GM23338 (cell line): ENCODE results near the gene MYOZ3.

Experiments used
- EZH2phosphoT487 ChIP-seq: fragments of 200-600 bp; sonication (generic); IDR thresholded peaks from one replicate; pipeline ENCODE4 v1.8.1; 2018; ENCODE audit warnings: antibody characterized with exemption; ENCODE audit not compliant: unreplicated experiment
- TF ChIP-seq, protein P1 (sequence below), 2 experiments: fragments of 200-600 bp in 1 of 2; sonication (generic) in 1 of 2; conservative IDR thresholded peaks; 2 replicates each; pipeline versions ENCODE4 v1.5.1 to v1.6.1; 2016 to 2017; ENCODE audit warnings: antibody characterized with exemption in 2 of 2, low read depth in 2 of 2, mild to moderate bottlenecking in 2 of 2, moderate library complexity in 1 of 2
- TF ChIP-seq, protein P2 (sequence below): IDR thresholded peaks from one replicate; pipeline ENCODE4 v1.6.1; 2018; ENCODE audit warnings: antibody characterized with exemption; ENCODE audit not compliant: unreplicated experiment

DNA sequence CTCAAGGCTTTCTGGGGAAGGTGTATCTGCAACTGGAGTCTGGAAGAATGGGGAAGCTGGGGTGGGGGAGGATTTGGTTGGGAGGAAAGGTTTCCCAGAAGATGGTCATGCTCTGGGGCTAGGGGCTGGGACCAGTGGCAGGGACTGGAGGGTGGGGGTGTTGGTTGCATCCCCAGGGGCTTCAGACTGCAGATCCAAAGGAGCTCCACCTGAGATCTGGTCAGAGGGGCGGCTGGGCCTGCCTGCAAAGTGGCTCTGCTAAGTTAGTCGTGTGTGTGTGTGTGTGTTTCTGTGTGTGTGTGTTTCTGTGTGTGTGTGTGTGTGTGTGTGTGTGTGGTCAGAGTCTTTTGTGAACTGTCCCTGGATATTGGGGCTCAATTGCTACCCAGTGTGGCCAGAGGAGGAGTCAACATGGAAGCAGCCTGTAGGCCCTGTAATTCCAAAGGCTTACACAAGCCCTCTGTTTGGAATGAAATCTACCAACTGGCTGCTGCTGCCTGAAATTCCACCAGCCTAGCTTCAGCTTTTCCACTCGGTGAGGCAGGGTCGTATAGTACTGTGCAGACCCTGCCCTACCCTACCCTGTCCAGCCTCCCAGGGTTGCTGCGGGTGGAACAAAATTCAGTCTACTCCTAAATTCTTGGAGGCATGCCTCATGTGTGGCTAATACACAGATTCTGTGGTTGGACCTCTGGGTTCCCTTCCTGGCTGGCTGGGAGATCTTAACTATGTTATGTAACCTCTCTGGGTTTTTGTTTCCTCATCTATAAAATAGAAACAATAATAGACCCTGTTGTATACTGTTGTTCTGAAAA, 33.1 kb upstream of the MYOZ3 start:
- TF ChIP-seq, protein P1, sequence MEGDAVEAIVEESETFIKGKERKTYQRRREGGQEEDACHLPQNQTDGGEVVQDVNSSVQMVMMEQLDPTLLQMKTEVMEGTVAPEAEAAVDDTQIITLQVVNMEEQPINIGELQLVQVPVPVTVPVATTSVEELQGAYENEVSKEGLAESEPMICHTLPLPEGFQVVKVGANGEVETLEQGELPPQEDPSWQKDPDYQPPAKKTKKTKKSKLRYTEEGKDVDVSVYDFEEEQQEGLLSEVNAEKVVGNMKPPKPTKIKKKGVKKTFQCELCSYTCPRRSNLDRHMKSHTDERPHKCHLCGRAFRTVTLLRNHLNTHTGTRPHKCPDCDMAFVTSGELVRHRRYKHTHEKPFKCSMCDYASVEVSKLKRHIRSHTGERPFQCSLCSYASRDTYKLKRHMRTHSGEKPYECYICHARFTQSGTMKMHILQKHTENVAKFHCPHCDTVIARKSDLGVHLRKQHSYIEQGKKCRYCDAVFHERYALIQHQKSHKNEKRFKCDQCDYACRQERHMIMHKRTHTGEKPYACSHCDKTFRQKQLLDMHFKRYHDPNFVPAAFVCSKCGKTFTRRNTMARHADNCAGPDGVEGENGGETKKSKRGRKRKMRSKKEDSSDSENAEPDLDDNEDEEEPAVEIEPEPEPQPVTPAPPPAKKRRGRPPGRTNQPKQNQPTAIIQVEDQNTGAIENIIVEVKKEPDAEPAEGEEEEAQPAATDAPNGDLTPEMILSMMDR (conservative IDR thresholded peaks at IDR 0.05; ENCODE audit: low read depth in 2 of 2) = no peak
- TF ChIP-seq EZH2phosphoT487 = no peak
- TF ChIP-seq, protein P2, sequence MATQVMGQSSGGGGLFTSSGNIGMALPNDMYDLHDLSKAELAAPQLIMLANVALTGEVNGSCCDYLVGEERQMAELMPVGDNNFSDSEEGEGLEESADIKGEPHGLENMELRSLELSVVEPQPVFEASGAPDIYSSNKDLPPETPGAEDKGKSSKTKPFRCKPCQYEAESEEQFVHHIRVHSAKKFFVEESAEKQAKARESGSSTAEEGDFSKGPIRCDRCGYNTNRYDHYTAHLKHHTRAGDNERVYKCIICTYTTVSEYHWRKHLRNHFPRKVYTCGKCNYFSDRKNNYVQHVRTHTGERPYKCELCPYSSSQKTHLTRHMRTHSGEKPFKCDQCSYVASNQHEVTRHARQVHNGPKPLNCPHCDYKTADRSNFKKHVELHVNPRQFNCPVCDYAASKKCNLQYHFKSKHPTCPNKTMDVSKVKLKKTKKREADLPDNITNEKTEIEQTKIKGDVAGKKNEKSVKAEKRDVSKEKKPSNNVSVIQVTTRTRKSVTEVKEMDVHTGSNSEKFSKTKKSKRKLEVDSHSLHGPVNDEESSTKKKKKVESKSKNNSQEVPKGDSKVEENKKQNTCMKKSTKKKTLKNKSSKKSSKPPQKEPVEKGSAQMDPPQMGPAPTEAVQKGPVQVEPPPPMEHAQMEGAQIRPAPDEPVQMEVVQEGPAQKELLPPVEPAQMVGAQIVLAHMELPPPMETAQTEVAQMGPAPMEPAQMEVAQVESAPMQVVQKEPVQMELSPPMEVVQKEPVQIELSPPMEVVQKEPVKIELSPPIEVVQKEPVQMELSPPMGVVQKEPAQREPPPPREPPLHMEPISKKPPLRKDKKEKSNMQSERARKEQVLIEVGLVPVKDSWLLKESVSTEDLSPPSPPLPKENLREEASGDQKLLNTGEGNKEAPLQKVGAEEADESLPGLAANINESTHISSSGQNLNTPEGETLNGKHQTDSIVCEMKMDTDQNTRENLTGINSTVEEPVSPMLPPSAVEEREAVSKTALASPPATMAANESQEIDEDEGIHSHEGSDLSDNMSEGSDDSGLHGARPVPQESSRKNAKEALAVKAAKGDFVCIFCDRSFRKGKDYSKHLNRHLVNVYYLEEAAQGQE = no peak
